Measurements from ENCODE around the gene GLRX5.

DNA sequence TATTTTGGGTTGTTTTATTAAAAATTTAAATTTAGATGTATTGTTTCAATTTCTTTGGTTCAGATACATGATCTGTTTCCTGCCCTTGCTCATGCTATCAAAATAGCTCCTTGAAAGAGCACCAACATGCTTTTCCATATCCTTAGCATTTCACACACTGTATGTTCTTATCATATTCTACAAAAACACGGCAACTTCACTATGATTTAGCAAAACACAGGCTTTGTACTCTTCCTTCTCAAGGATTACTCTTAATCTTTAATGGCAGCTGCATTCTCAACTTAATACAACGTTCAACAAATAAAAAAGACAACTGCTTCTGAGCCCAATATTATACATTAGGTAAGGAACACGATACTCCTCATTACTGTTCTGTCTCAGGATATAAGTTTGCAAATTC, 2.9 kb upstream of the GLRX5 start:
- TF ChIP-seq CTCF (IDR thresholded peaks at IDR 0.05; ENCODE audit: insufficient read depth, low read length, poor library complexity, severe bottlenecking) (no peak), EZH2phosphoT487 (conservative IDR thresholded peaks at IDR 0.05; ENCODE audit: low read length) (no peak)
